Psoas muscle (tissue), 8 donors: ENCODE data around the gene PDE6G. TPM values are rescaled to one million over a fixed set of nuclear protein-coding genes. Genes with fewer than 3 reads are reported as not detected.

Experiments used
- ATAC-seq, 4 donors: fragments of 200-7000 bp; cut with Tn5 transposase; one replicate each; pipeline ENCODE4 v1.9.1; 2020; ENCODE audit warnings: moderate library complexity in 3 of 4, mild to moderate bottlenecking in 2 of 4
- DNase-seq, 2 donors: peaks; one replicate each; pipeline ENCODE4 v3.0.0-alpha.2; 2020
- H3K27ac ChIP-seq: fragments of 200-600 bp; one replicate; pipeline ENCODE4 v1.8.0; 2022
- H3K27me3 ChIP-seq, 3 donors: fragments of 200-600 bp in 1 of 3; one replicate each; pipeline versions ENCODE4 v1.6.1 to v1.8.0; 2013 to 2022; ENCODE audit warnings: low read length in 2 of 3, mild to moderate bottlenecking in 2 of 3, moderate library complexity in 1 of 3; ENCODE audit not compliant: insufficient read depth in 3 of 3
- H3K36me3 ChIP-seq, 2 donors: fragments of 200-600 bp in 1 of 2; one replicate each; pipeline versions ENCODE4 v1.6.1 to v1.8.0; 2013 to 2022; ENCODE audit warnings: low read depth in 1 of 2, mild to moderate bottlenecking in 1 of 2, moderate library complexity in 1 of 2; ENCODE audit not compliant: insufficient read depth in 1 of 2
- H3K4me1 ChIP-seq: fragments of 200-600 bp; one replicate; pipeline ENCODE4 v1.8.0; 2022
- H3K4me3 ChIP-seq: fragments of 200-600 bp; one replicate; pipeline ENCODE4 v1.8.0; 2022; ENCODE audit warnings: mild to moderate bottlenecking
- H3K9me3 ChIP-seq: fragments of 200-600 bp; one replicate; pipeline ENCODE4 v1.8.0; 2022
- CTCF ChIP-seq: fragments of 200-600 bp; IDR thresholded peaks from one replicate; pipeline ENCODE4 v1.8.0; 2022; ENCODE audit warnings: antibody characterized with exemption
- WGBS, 3 donors: extraction: QIAGEN DNeasy Blood & Tissue Kit; methylation state at CpG; one replicate each; pipeline versions ENCODE4 v1.1.6 to v1.1.7; 2013; 5-methylcytosine and 5-hydroxymethylcytosine counted together
- intact Hi-C, 2 donors: fragments of 100-400 bp; cut with DNase I; formaldehyde crosslinking; loops; one replicate each; pipeline versions ENCODE4 v1.11.0 to v1.14.2; 2022
- polyA plus RNA-seq, 3 donors: library from polyadenylated mRNA; stranded (reverse); fragments of 200-250 nt; gene quantifications; one replicate each; pipeline ENCODE4 v1.2.3, GENCODE V29; 2013
- total RNA-seq, 4 donors: library from RNA; stranded (reverse); fragmentation: NEBNext Ultra II Directional in 2 of 4; extraction: Animal tissue kit (Norgen Biotek cat#: 25700) in 2 of 4; gene quantifications; one replicate each; pipeline versions ENCODE4 v1.2.1 to v1.2.4, GENCODE V29; 2021 to 2023
- donor health status: healthy with polysubstance abuse.
- donor health status: DM: no; HTN: no; CAD: no; lungs with moderate emphysema.
- donor health status: Bipolar disorder and iron deficiency.
- donor health status: healthy.
- donor health status: DM: yes; HTN: yes; CAD: no.
- donor health status: DM: no; HTN: no; CAD: no.
- donor health status: DM: no; HTN: no; CAD: no.
- donor health status: DM: yes; HTN: yes; CAD: no.

Gene PDE6G
- total and polyA plus RNA-seq, 7 donors, result 0.25 to 1.5 (median 0.60) TPM; not detected in 3

GRCh38 chr17:81652906-81653771 lies 3.2 kb downstream of the PDE6G start:
- no peaks in the 10 kb centered on the region for H3K36me3 ChIP-seq
- peak in 1 of 4 donors; percentile 20 for ATAC-seq
- peak overlapping the region; percentile 25 for H3K4me3 ChIP-seq
- peaks cover 4% of the 10 kb centered on the region for H3K4me1 ChIP-seq
- intact Hi-C loops, result no loop called here
- H3K27ac ChIP-seq, result no peak overlapping the region
- no peak for DNase-seq
- H3K27me3 ChIP-seq, result peaks cover 0 to 30% (median 12%) of the 10 kb centered on the region in 3 donors
- 34 to 46% (median 40%) methylated on average over 22 to 27 of the region's 27 CpGs for WGBS, 3 donors
- H3K9me3 ChIP-seq, result no peaks in the 10 kb centered on the region
- no peak for TF ChIP-seq CTCF

DNA sequence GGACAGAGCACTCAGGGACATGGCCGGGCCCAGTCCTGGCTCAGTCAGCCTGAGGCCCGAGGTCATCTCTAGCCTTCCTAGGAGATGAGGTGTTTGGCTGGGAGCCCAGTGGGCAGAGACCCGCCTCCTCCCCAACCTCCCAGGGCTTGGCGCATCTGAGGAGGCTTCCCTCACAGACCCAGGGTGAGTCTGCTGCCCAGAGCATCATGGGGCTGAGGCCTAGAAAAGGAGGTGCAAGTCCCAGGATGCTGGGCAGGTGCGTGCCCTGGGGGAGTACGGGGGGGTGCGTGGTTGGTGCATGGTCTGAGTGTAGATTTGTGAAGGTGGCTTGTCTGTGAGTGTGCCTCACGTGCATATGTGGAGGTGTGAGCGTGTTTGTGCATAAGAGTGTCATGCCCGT lies 4.7 kb downstream of the PDE6G start:
- DNase-seq, result peak in 1 of 2 donors; percentile 33
- H3K4me1 ChIP-seq, result no peaks in the 10 kb centered on the region

DNA sequence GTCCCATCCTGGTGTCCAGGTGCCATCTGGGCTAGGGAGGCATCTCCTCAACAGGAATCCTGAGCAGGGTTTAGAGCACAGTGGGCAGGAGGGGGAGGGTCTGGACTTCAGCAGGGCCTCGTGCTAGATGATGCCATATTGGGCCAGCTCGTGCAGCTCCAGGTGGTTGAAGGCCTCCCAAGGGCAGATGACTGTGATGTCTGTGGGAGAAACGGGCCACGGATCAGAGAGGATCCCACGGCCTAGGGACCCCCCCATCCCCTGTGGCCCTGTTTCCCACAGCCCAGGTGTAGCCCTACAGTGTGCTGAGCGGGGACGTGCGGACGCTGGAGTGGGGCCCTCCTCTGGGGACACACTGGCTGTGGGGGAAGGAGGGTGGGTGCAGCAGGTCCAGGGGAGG lies 5.4 kb downstream of the PDE6G start:
- Histone ChIP-seq H3K36me3 (no peaks in the 10 kb centered on the region), H3K9me3 (no peaks in the 10 kb centered on the region), H3K4me3 (no peak overlapping the region), H3K4me1 (no peaks in the 10 kb centered on the region), H3K27me3 (peaks cover 0 to 42% (median 18%) of the 10 kb centered on the region in 3 donors), H3K27ac (no peak overlapping the region)
- no peak for TF ChIP-seq CTCF
- no peak for DNase-seq
- ATAC-seq, result no peak
- 59 to 73% (median 62%) methylated on average over 9 of the region's 9 CpGs for WGBS, 3 donors
- intact Hi-C loops, result no loop called here

More for the DNA sequence above, 4.7 kb downstream of the PDE6G start:
- Histone ChIP-seq H3K36me3 (no peaks in the 10 kb centered on the region), H3K27me3 (peaks cover 0 to 42% (median 18%) of the 10 kb centered on the region in 3 donors), H3K27ac (no peak overlapping the region), H3K4me3 (no peak overlapping the region), H3K9me3 (no peaks in the 10 kb centered on the region)
- TF ChIP-seq CTCF, result no peak
- intact Hi-C loops, result no loop called here
- 72 to 78% (median 75%) methylated on average over 10 of the region's 10 CpGs for WGBS, 3 donors
- no peak for ATAC-seq

DNA sequence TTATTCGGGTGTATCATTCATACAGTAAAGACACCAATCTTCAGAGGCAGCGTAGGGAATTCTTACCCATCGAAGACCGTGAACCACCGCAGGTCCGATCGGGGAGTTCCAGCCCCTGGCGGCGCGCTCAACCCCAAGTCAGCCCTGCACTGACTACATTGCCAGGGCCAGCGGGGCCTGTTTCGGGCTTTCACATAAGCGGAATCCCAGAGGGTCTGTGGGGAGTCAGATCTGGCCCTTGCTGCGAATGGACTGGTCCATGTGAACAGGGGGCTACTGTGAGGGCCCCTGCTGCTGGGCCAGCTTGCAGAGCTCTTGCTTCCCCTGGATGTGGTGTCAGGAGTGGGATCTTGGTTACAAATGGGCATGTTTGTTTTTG lies 7.6 kb downstream of the PDE6G start:
- Histone ChIP-seq H3K4me1 (no peaks in the 10 kb centered on the region), H3K36me3 (no peaks in the 10 kb centered on the region), H3K27ac (no peak overlapping the region), H3K4me3 (no peak overlapping the region), H3K9me3 (no peaks in the 10 kb centered on the region), H3K27me3 (peaks cover 0 to 42% (median 18%) of the 10 kb centered on the region in 3 donors)
- DNase-seq (no peak), ATAC-seq (no peak)
- 48 to 60% (median 55%) methylated on average over 14 of the region's 14 CpGs for WGBS, 3 donors
- TF ChIP-seq CTCF, result no peak
- intact Hi-C loops, result no loop called here
